Progenitor cell of endocrine pancreas (in vitro differentiated cells): Measurements from ENCODE around the gene MESP1. TPM values are rescaled to one million over a fixed set of nuclear protein-coding genes. Genes with fewer than 3 reads are reported as not detected.
A peak's percentile ranks its signal among the peaks of the same experiment; 100 is the strongest.

Experiments used
- DNase-seq: peaks from one replicate; pipeline ENCODE4 v3.0.0; 2021; ENCODE audit warnings: low spot score; ENCODE audit not compliant: unreplicated experiment
- H3K27ac Mint-ChIP-seq: 2 replicates; pipeline ENCODE4 v1.8.0; 2021; ENCODE audit warnings: mild to moderate bottlenecking, moderate library complexity, mixed read lengths
- H3K27me3 Mint-ChIP-seq: 2 replicates; pipeline ENCODE4 v1.8.0; 2021; ENCODE audit warnings: mixed read lengths
- H3K36me3 Mint-ChIP-seq: 2 replicates; pipeline ENCODE4 v1.8.0; 2022; ENCODE audit warnings: mixed read lengths; ENCODE audit not compliant: insufficient read depth
- H3K4me1 Mint-ChIP-seq: 2 replicates; pipeline ENCODE4 v1.8.0; 2021; ENCODE audit warnings: low read depth, mixed read lengths
- H3K4me3 Mint-ChIP-seq: 2 replicates; pipeline ENCODE4 v1.8.0; 2021; ENCODE audit warnings: low read depth, mild to moderate bottlenecking, moderate library complexity, mixed read lengths
- H3K9me3 Mint-ChIP-seq: 2 replicates; pipeline ENCODE4 v1.8.0; 2021; ENCODE audit warnings: low read depth, mixed read lengths
- total RNA-seq: library from RNA; stranded (reverse); gene quantifications from 2 replicates; pipeline ENCODE4 v1.2.1, GENCODE V29; 2021
- TF ChIP-seq, protein P1 (sequence below): fragments of 200-600 bp; sonication (generic); IDR thresholded peaks from one replicate; pipeline ENCODE4 v1.5.0; 2021; ENCODE audit warnings: antibody characterized with exemption, mild to moderate bottlenecking; ENCODE audit not compliant: unreplicated experiment

Gene MESP1
- total RNA-seq, 1 donor from 2014 or later, result 0.50 TPM

DNA sequence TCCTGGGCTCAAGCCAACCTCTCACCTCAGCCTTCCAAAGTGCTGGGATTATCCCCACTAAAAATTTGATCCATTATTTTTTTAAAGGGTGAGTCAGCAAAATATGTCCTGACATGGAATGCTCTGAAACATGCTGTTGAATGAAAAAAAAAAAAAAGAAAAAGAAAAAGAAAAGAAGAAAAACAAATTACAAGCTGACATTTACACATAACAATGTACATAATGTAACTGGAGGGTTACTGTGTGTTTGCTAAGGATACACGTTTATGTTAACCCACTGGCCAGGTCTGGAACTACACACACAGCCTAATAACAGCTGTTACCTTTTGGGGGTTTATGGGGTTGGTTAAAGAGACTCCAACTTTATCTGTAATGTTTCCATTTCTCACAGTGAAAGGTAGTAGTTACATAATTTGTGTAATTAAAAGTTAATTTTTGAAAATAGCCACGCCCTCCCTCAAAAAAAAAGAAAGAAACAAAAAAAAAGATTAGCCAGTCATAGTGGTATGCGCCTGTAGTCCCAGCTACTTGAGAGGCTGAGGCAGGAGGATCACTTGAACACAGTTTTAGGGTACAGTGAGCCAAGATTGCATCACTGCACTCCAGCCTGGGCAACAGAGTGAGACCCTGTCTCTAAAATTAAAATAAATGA is 22.0 kb upstream of the MESP1 start:
- peaks cover 33% of the 10 kb centered on the region for H3K27me3 Mint-ChIP-seq
- DNase-seq, result no peak
- H3K36me3 Mint-ChIP-seq, result no peaks in the 10 kb centered on the region
- no peaks in the 10 kb centered on the region for H3K4me1 Mint-ChIP-seq
- H3K9me3 Mint-ChIP-seq, result no peaks in the 10 kb centered on the region
- no peak overlapping the region for H3K4me3 Mint-ChIP-seq
- H3K27ac Mint-ChIP-seq, result no peak overlapping the region
- TF ChIP-seq, protein P1, sequence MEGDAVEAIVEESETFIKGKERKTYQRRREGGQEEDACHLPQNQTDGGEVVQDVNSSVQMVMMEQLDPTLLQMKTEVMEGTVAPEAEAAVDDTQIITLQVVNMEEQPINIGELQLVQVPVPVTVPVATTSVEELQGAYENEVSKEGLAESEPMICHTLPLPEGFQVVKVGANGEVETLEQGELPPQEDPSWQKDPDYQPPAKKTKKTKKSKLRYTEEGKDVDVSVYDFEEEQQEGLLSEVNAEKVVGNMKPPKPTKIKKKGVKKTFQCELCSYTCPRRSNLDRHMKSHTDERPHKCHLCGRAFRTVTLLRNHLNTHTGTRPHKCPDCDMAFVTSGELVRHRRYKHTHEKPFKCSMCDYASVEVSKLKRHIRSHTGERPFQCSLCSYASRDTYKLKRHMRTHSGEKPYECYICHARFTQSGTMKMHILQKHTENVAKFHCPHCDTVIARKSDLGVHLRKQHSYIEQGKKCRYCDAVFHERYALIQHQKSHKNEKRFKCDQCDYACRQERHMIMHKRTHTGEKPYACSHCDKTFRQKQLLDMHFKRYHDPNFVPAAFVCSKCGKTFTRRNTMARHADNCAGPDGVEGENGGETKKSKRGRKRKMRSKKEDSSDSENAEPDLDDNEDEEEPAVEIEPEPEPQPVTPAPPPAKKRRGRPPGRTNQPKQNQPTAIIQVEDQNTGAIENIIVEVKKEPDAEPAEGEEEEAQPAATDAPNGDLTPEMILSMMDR, result peak; percentile 50

GRCh38 chr15:89770041-89770440 is 19.0 kb upstream of the MESP1 start:
- Mint-ChIP-seq H3K27me3 (peaks cover 26% of the 10 kb centered on the region), H3K27ac (no peak overlapping the region), H3K4me3 (no peak overlapping the region), H3K9me3 (no peaks in the 10 kb centered on the region), H3K4me1 (no peaks in the 10 kb centered on the region), H3K36me3 (no peaks in the 10 kb centered on the region)
- DNase-seq, result no peak
- TF ChIP-seq, protein P1, result no peak

DNA sequence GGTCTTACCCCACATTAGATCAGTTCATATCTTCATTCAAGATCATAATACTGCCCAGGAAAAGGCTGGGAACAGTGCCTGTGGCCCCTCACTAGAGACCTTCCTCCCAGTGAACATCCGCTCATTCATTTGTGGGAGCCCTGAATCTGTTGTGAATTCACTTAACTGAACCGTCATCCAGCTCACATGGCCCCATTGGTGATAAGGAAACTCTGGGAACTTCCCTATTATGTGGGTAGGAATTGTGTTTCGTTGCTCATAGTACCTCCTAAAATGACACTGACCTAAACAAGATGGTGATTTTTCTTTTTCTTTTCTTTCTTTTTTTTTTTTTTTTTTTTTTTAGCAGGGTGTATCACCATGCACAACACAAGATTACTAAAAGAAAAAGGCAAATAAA is 18.3 kb upstream of the MESP1 start:
- H3K27ac Mint-ChIP-seq, result no peak overlapping the region
- DNase-seq, result no peak
- no peaks in the 10 kb centered on the region for H3K9me3 Mint-ChIP-seq
- H3K27me3 Mint-ChIP-seq, result peaks cover 23% of the 10 kb centered on the region
- no peak overlapping the region for H3K4me3 Mint-ChIP-seq
- no peaks in the 10 kb centered on the region for H3K36me3 Mint-ChIP-seq
- no peaks in the 10 kb centered on the region for H3K4me1 Mint-ChIP-seq
- TF ChIP-seq, protein P1, result no peak

- H3K27ac Mint-ChIP-seq, result peak overlapping the region; percentile 76
- DNase-seq, result no peak
- H3K27me3 Mint-ChIP-seq, result peaks cover 23% of the 10 kb centered on the region
- TF ChIP-seq, protein P1, result no peak
- no peaks in the 10 kb centered on the region for H3K36me3 Mint-ChIP-seq
- H3K4me3 Mint-ChIP-seq, result no peak overlapping the region
- H3K9me3 Mint-ChIP-seq, result no peaks in the 10 kb centered on the region
- H3K4me1 Mint-ChIP-seq, result no peaks in the 10 kb centered on the region
Observed at GRCh38 chr15:89768071-89768500, 17.0 kb upstream of the MESP1 start.

DNA sequence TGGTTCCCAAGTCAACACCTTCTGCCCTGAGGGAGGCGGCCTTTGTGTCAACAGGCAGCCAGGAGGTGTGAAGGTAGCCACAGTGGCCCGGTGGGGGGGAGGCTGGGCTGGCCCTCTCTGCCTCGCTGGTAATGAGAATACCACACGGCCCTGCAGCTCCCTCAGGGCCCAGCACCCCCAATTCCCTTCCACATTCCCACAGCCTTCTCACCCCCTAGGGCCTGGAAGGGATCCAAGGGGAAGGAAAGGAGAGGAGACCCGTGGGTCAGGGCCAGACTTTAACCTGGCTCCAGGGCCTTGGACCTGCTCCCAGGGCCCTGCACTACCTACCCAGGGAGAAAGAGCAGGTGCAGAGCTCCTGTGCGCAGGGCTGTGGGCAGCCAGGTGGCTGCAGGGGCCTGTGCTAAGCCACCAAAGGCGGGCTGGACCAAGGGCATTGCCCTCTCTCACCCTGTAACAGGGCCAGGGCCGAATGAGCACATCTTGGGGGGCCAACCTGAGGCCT is 16.4 kb upstream of the MESP1 start:
- H3K4me3 Mint-ChIP-seq, result no peak overlapping the region

More for the DNA sequence above, 16.4 kb upstream of the MESP1 start:
- Mint-ChIP-seq H3K27me3 (peaks cover 23% of the 10 kb centered on the region), H3K4me1 (no peaks in the 10 kb centered on the region), H3K9me3 (no peaks in the 10 kb centered on the region), H3K36me3 (no peaks in the 10 kb centered on the region), H3K27ac (no peak overlapping the region)
- DNase-seq, result no peak
- TF ChIP-seq, protein P1, result no peak
